ENCODE measurements around the gene TRIM49. TPM values are rescaled to one million over a fixed set of nuclear protein-coding genes. Genes with fewer than 3 reads are reported as not detected.
"Not testable (repeated sequence)": the region's sequence is repeated elsewhere in the genome, so short reads cannot be mapped to it uniquely, and the experiment has no call there.

TRIM49 gene, protein sequence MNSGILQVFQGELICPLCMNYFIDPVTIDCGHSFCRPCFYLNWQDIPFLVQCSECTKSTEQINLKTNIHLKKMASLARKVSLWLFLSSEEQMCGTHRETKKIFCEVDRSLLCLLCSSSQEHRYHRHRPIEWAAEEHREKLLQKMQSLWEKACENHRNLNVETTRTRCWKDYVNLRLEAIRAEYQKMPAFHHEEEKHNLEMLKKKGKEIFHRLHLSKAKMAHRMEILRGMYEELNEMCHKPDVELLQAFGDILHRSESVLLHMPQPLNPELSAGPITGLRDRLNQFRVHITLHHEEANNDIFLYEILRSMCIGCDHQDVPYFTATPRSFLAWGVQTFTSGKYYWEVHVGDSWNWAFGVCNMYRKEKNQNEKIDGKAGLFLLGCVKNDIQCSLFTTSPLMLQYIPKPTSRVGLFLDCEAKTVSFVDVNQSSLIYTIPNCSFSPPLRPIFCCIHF
- total RNA-seq, result not detected

DNA sequence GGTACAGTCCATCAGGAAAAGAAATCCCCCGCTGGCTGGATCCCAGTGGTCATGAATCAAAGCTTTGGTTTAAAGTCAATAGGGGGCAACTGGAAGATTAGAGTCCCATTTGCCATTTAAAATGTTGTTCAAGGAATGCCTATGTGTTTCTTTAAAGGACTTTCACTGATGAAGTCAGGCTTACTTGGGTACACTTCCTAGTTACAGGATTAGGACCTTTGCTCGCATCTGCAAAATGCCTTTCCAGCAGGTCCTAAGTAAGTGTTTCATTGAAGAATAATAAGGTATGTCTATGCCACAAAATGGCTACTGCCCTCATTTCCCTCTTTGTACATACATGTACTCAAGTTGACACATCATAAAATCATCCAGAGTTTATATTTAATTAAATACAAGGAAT, at the start of gene TRIM49:
Gene TRIM49 (minus strand): TSS at position 101 of the 400 bp plus-strand sequence. CDS start 4,106 bp downstream, outside the sequence.
- not testable (repeated sequence) for DNase-seq (ENCODE audit: low spot score)

DNA sequence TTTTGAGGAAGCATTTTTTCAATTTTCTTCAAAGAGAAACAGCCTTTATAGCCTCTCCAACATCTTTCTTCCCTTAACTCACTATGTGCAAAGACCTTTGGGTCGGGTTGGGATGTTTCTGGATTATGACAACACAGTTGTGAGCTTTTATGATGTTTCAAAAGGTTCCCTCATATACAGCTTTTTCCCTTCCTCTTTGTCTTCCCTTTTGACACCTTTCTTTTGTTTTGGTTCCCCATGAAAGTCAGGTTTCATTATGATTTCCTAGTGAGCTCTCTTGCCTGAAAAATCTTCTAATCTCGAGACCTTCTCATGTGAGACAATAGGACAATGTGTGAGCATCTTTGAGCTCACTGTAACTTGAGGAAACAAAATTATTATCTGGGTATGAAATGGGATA, 18.3 kb upstream of the TRIM49 start:
- not testable (repeated sequence) for DNase-seq (ENCODE audit: low spot score)

DNA sequence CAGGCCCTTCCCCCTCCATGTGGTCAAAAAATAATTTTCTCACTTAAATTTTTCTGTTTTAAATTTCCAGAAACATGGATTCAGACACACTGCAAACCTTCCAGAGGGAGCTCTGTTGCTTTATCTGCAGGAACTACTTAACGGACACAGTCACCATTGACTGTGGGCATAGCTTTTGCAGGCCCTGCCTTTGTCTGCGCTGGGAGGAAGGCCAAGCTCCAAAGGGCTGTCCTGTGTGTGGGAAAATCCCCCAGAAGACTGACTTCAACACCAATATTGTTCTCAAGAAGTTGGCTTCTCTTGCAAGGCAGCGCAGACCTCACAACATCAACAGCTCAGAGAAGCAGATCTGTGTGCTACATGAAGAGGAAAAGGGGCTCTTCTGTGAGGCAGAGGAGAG, 11.6 kb upstream of the TRIM49 start:
- not testable (repeated sequence) for DNase-seq (ENCODE audit: low spot score)

DNA sequence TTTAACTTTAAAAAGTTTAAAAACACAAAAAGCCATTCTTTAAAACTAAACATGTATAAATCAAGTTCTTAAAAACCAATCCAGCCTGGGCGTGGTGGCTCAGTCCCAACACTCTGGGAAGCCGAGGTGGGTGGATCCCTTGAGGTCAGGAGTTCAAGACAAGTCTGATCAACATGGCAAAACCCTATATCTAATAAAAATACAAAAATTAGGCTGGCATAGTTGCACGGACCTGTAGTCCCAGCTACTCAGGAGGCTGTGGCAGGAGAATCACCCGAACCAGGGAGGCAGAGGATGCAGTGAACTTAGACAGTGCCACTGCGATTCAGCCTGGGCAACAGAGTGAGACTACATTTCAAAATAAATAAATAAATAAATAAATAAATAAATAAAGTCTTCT, 5.2 kb upstream of the TRIM49 start:
- DNase-seq (ENCODE audit: low spot score), result not testable (repeated sequence)

DNA sequence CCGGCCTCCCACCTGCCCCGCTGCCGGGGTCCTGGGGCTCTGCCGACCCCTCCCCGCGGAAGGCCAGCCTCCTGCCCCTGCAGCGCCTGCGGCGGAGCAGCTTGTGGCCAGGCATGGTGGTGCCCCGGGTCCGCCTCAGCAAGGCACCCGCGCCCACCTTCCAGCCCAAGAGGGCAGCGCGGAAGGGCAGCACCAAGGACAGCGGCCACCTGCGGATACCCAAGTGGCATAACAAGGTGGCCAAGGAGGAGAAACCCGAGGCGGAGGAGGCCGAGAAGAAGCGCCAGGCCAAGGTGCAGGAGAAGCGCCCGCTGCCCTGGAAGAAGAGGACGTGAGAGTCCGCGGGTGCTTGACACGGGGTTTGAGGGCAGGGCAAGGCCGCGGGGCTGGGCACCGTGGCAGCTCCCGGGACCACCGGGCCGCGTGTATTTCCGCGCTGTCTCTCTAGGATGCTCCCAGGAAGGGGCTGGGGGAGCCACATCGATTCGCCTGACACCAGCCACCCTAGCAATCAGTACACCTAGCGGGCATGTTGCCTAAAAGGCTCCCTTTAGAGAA, 20.8 kb downstream of the TRIM49 start:
- peak; percentile 13 for DNase-seq (ENCODE audit: low spot score)

DNA sequence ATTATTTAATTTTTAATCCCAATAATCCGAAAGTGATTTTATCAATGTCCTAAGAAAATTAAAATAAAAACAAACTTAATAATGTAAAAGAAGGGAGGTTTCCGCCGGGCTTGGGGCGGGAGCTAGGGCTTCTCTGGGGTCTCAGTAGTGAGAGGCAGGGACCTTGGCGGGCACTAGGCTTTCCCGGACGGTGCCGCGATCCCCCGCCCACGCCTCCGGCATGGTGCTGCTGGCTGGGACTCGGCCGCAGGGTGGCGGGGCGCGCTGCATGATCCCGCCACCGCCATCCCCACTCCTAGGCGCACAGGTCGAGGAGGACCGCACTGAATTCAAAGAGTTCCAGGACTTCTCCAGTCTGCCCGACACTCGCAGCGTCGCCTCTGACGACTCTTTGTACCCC, 22.6 kb downstream of the TRIM49 start:
- DNase-seq (ENCODE audit: low spot score), result not testable (repeated sequence)

DNA sequence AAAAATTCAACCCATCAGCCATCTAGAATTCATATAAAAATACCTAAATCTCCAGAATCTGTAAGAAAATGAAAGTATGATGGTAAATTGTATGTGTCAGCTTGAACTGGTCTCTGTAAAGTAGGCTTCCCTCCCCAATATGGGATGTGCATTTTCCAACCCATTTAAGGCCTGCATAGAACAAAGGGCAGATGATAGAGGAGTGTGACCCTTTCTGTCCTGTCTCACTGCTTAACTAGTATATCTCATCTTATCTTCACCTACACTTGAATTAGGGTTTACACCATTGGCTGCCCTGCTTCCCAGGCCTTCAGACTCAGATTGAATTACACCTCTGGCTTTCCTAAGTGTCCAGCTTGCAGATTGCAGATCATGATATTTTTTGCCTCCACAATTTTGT, 57.6 kb downstream of the TRIM49 start:
- not testable (repeated sequence) for DNase-seq (ENCODE audit: low spot score)

Other genes with a start within 250 kb of the TRIM49 start
- gene TRIM77, start 98.3 kb downstream of the TRIM49 start, total RNA-seq, result not detected
- not detected for gene TRIM64B, start 69.9 kb upstream of the TRIM49 start, total RNA-seq
- gene TRIM49D1, start 113.7 kb upstream of the TRIM49 start, total RNA-seq, result not detected
- not detected for gene TRIM49D2, start 115.5 kb upstream of the TRIM49 start, total RNA-seq
- gene TRIM64, start 157.5 kb upstream of the TRIM49 start, total RNA-seq, result not detected
- gene TRIM49C, start 222.5 kb upstream of the TRIM49 start, total RNA-seq, result not detected